NCI-H1417 treated with DMSO at 0.1 percent for 48 hours (cell line): ENCODE results near the gene BIRC7.
A peak's percentile ranks its signal among the peaks of the same experiment; 100 is the strongest.

ENCODE experiments used
- DNase-seq: peaks from one replicate; lab custom pipeline; 2025; lab: John Stamatoyannopoulos, UW

The BIRC7 gene

GRCh38 chr20:63265891-63266515 is 30.3 kb downstream of the BIRC7 start:
- DNase-seq = no peak

DNA sequence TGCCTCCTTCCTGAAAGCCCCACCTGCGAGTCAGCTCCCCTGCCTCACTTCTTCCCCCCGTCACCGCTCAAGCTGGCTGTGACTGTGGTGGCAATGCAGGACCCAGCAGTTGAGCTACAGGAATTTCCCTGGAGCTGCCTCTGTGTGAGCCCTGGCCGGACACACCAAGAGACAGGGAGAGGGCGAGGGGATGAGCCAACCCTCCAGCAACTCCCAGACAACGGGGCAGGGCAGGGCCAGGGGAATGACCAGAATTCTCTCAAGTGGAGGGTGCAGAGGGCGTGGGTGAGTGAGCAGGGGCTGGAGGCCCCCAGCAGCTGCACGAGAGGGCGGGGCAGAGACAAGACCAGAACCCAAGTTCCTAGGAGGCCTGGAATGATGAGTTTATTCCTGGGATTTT is 32.0 kb downstream of the BIRC7 start:
- DNase-seq = no peak

DNA sequence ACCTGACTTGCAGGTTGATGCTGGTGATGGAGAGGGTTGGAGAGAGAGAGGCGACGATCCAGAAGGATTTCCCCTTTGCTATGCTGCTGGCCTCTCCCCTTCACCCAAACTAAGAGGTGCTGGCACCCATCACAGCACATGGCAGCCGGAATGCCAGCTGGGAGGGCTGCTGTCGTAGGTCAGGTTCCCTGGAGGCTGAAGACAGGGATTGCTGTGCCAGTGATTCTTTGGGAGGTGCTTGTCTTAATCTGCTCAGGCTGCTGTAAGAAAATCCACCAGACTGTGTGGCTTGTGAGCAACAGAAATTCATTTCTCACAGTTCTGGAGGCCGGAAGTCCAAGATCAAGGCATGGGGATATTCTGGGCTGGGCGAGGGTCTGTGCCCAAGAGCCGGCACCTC is 32.6 kb downstream of the BIRC7 start:
- DNase-seq = no peak

- DNase-seq = no peak
Measured at GRCh38 chr20:63268671-63269439, 33.1 kb downstream of the BIRC7 start.

GRCh38 chr20:63269724-63270123 is 34.0 kb downstream of the BIRC7 start:
- DNase-seq = no peak

- no peak for DNase-seq
Measured at GRCh38 chr20:63270606-63271325, 35.1 kb downstream of the BIRC7 start.

DNA sequence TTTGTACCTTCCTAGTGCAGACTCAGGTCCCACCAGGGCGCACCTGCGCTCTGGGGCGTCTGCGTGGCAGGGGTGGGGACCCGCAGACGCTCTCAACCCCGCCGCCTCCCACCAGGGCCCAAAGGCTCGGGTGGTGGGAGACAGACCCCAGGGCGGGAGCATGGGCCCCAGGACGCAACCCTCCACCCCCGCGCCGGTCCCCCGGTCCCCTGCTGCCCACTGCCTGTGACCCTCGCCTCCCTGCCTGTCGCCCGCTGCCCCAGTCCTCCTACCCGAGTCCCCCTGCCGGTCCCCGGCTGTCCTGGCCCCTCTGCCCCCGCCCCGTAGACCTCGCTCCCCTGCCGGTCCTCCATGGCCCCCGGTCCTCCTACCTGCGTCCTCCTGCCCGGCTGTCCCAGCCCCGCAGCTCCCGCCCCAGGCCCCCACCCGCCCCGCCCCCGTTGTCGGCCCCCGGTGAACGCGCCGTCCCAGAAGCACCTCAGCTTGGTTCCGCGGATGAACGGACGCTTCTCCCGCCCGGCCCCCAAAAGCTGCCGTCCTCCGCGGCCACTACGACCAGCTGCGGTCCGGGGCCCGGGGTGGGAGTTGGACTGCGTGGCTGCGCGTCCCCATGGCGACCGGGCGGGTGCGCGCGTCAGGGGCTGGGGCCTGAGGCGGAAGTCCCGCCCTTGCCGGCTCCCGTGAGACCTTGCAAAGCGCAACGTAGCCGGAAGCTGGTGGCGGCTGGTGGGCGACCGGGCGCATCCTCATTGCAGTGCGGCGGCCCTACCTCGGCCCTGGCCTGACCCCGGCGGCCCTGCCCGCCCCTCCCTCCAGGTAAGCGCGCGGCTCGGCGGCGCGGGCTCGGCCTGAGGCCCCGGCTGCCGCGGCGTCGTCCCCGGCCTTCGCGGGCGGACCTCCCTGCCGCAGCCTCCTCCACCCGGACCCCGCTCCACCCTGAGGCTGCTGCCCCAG is 36.7 kb downstream of the BIRC7 start, which contains the start of gene ARFGAP1:
TSS of gene ARFGAP1 (plus strand) at position 709 of the 954 bp plus-strand sequence. CDS start 2,768 bp downstream, outside the sequence.
- DNase-seq = peak; percentile 39

- no peak for DNase-seq
Measured at GRCh38 chr20:63273059-63273579, 37.4 kb downstream of the BIRC7 start.

- DNase-seq = no peak
Measured at GRCh38 chr20:63273635-63274380, 38.1 kb downstream of the BIRC7 start.

- no peak for DNase-seq
Measured at GRCh38 chr20:63274381-63275228, 38.9 kb downstream of the BIRC7 start.

DNA sequence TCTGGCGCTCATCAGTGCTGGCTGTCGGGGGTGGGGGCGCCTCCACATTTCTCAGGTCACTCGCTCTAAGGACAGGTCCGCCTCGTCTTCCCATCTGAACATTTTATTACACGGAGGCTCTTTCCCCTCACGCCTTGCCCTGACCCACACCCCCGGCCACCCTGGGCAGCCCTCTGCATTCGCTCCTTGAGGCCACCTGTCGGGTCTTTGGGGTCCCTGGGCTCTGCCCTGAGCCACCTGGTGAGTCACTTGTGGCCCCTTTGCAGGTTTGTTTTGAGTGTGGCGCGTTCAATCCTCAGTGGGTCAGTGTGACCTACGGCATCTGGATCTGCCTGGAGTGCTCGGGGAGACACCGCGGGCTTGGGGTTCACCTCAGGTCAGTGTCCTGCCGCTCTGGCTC is 40.1 kb downstream of the BIRC7 start:
- no peak for DNase-seq

GRCh38 chr20:63276956-63277355 is 41.3 kb downstream of the BIRC7 start:
- DNase-seq = no peak

GRCh38 chr20:63277466-63278272 is 42.0 kb downstream of the BIRC7 start:
- no peak for DNase-seq

DNA sequence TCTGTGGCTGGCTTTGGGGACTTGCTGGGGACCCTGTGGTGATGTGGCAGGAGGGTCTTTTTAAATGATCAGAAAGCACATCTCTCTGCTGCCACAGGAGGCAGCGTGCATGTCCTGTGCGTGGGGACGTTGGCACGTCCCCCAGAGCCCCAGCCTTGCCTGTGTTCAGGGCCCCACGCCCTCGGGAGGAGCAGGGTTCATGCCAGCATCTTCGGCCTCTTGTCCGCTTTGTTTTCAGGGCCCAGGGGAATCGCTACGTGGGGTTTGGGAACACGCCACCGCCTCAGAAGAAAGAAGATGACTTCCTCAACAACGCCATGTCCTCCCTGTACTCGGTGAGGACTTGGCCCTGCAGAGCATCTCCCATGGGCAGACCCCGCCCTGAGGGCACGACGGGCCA is 43.0 kb downstream of the BIRC7 start:
- no peak for DNase-seq

GRCh38 chr20:63279931-63280330 is 44.2 kb downstream of the BIRC7 start:
- DNase-seq = no peak

DNA sequence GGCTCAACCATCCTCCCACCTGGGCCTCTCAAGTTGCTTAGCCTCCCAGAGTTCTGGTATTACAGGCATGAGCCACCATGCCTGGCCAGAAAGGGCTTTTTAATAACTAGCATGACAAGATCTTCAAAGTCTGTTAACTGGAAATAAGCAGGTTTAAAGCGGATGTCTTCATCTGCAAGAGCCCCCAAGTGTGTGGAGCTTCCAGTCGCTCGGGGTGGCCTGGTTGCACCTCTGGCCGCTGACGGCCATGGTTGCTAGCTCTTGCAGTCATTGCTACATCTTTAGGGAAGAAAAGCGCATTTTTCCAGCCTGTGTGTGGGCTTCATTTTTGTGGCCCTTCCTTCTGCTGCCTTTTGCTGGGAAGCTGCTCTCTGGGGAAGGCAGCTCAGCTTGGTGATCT is 44.7 kb downstream of the BIRC7 start:
- DNase-seq = no peak

GRCh38 chr20:63280929-63281545 is 45.3 kb downstream of the BIRC7 start:
- DNase-seq = no peak
